ENCODE data around the gene CYBA.
"Not testable (repeated sequence)": the region's sequence is repeated elsewhere in the genome, so short reads cannot be mapped to it uniquely, and the experiment has no call there.

CYBA gene

GRCh38 chr16:88671806-88672205 is 21.0 kb upstream of the CYBA start:
- no peak for TF ChIP-seq CTCF (IDR thresholded peaks at IDR 0.05)
- Histone ChIP-seq H3K4me3 (no peak overlapping the region), H3K27ac (no peak overlapping the region)
- no peak for DNase-seq (ENCODE audit: low spot score)

- DNase-seq (ENCODE audit: low spot score): no peak
- no peak for TF ChIP-seq CTCF (IDR thresholded peaks at IDR 0.05)
- Histone ChIP-seq H3K27ac (no peak overlapping the region), H3K4me3 (no peak overlapping the region)
Observed at GRCh38 chr16:88669980-88670379, 19.1 kb upstream of the CYBA start.

- DNase-seq (ENCODE audit: low spot score); H3K4me3 ChIP-seq; H3K27ac ChIP-seq: not testable (repeated sequence)
Observed at GRCh38 chr16:88669493-88669892, 18.6 kb upstream of the CYBA start.

- Histone ChIP-seq H3K4me3 (no peak overlapping the region), H3K27ac (no peak overlapping the region)
- no peak for DNase-seq (ENCODE audit: low spot score)
- no peak for TF ChIP-seq CTCF (IDR thresholded peaks at IDR 0.05)
Observed at GRCh38 chr16:88667461-88667860, 16.6 kb upstream of the CYBA start.

GRCh38 chr16:88665570-88665969 is 14.7 kb upstream of the CYBA start:
- Histone ChIP-seq H3K27ac (no peak overlapping the region), H3K4me3 (no peak overlapping the region)
- no peak for DNase-seq (ENCODE audit: low spot score)
- no peak for TF ChIP-seq CTCF (IDR thresholded peaks at IDR 0.05)

GRCh38 chr16:88665148-88665547 is 14.3 kb upstream of the CYBA start:
- no peak for TF ChIP-seq CTCF (IDR thresholded peaks at IDR 0.05)
- Histone ChIP-seq H3K4me3 (no peak overlapping the region), H3K27ac (no peak overlapping the region)
- no peak for DNase-seq (ENCODE audit: low spot score)

- TF ChIP-seq CTCF (IDR thresholded peaks at IDR 0.05): no peak
- DNase-seq (ENCODE audit: low spot score): peak; percentile 98
- Histone ChIP-seq H3K4me3 (peak within 1 kb of the TSS; percentile 96), H3K27ac (peak within 1 kb of the TSS; percentile 73 to 89)
Observed at GRCh38 chr16:88662843-88663606, 12.2 kb upstream of the CYBA start, which contains the start of gene MVD. Gene MVD (minus strand): TSS chr16:88663091. CDS start chr16:88663080, 11 bp downstream.
